Thyroid gland (tissue), 4 donors: ENCODE measurements around the gene SMYD1.

ENCODE experiments used
- POLR2A ChIP-seq, 2 donors: fragments of 450-650 bp; IDR thresholded peaks; one replicate each; pipeline ENCODE4 v1.6.1; 2017; ENCODE audit warnings: antibody characterized with exemption in 2 of 2, mild to moderate bottlenecking in 2 of 2, moderate library complexity in 1 of 2
- TF ChIP-seq, protein P1 (sequence below), 6 experiments: fragments of 200-600 bp in 3 of 6; fragments of 450-650 bp in 3 of 6; sonication (generic) in 3 of 6; IDR thresholded peaks; one replicate each; pipeline ENCODE4 v1.5.1; 2016 to 2019; ENCODE audit warnings: antibody characterized with exemption in 6 of 6, mild to moderate bottlenecking in 2 of 6, inconsistent platforms in 1 of 6, moderate library complexity in 1 of 6

DNA sequence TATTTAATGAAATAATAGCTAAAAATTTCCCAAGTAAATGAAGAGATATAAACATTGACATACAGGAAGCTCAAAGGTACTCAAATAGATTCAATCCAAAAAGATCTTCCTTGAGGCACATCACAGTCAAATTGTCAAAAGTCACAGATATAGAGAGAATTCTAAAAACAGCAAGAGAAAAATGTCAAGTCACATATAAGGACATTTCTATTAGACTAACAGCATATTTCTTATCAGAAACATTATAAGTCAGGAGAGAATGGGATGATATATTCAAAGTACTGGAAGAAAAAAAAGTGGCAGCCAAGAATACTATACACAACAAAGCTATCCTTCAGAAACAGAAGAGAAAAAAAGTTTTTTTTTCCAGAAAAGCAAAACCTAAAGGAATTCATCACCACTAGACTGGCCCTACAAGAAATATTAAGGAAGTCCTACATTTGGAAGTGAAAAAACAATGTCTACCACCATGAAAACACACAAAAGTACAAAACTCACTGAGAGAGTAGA is 81.4 kb downstream of the SMYD1 start:
- TF ChIP-seq, protein P1, sequence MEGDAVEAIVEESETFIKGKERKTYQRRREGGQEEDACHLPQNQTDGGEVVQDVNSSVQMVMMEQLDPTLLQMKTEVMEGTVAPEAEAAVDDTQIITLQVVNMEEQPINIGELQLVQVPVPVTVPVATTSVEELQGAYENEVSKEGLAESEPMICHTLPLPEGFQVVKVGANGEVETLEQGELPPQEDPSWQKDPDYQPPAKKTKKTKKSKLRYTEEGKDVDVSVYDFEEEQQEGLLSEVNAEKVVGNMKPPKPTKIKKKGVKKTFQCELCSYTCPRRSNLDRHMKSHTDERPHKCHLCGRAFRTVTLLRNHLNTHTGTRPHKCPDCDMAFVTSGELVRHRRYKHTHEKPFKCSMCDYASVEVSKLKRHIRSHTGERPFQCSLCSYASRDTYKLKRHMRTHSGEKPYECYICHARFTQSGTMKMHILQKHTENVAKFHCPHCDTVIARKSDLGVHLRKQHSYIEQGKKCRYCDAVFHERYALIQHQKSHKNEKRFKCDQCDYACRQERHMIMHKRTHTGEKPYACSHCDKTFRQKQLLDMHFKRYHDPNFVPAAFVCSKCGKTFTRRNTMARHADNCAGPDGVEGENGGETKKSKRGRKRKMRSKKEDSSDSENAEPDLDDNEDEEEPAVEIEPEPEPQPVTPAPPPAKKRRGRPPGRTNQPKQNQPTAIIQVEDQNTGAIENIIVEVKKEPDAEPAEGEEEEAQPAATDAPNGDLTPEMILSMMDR (IDR thresholded peaks at IDR 0.05), result no peak
- TF ChIP-seq POLR2A (IDR thresholded peaks at IDR 0.05), result no peak
